BJ (cell line): ENCODE data around the gene SOX9. TPM values are rescaled to one million over a fixed set of nuclear protein-coding genes. Genes with fewer than 3 reads are reported as not detected.

Source experiments
- CTCF ChIA-PET: fragments of 350-600 bp; formaldehyde crosslinking; extraction: SDS; loops from one replicate; lab custom pipeline; 2021; ENCODE audit warnings: antibody characterized with exemption, inconsistent platforms; lab: Yijun Ruan, JAX
- POLR2A ChIA-PET: fragments of 300-600 bp; sonication (Branson Sonifier 250); formaldehyde crosslinking; extraction: SDS; loops from one replicate; lab custom pipeline; 2021; ENCODE audit warnings: antibody characterized with exemption; lab: Charles Lee
- DNase-seq: peaks from one replicate; pipeline ENCODE4 v3.0.0-alpha.2; 2011; ENCODE audit warnings: low read depth
- H3K27me3 ChIP-seq: 2 replicates; pipeline ENCODE4 v1.6.0; 2011; ENCODE audit warnings: low read length; ENCODE audit not compliant: control insufficient read depth, insufficient read depth
- H3K36me3 ChIP-seq: 2 replicates; pipeline ENCODE4 v1.5.1; 2011; ENCODE audit warnings: low read length; ENCODE audit not compliant: control insufficient read depth, insufficient read depth
- H3K4me3 ChIP-seq: 2 replicates; pipeline ENCODE4 v1.5.1; 2011; ENCODE audit warnings: low read depth, mild to moderate bottlenecking, control low read depth, low read length
- CTCF ChIP-seq: IDR thresholded peaks from 2 replicates; pipeline ENCODE4 v1.5.1; 2011; ENCODE audit warnings: low read depth, mild to moderate bottlenecking, control low read depth, inconsistent platforms, low read length, moderate library complexity; ENCODE audit not compliant: insufficient read depth
- polyA plus RNA-seq: library from polyadenylated mRNA; depleted of rRNA; stranded (reverse); fragments of >200 nt; gene quantifications from 2 replicates; pipeline ENCODE4 v1.2.3, GENCODE V29; 2011

SOX9 gene
- polyA plus RNA-seq, 1 experiment: 0.54 TPM

- H3K27me3 ChIP-seq: peaks cover 2% of the 10 kb centered on the region; the same call in 1 of the 2 replicates
- ChIA-PET CTCF (interaction anchor here (1.0 kb wide), 1 partner anchor 7 kb away, joined by 6 read pairs; no protein-coding TSS in a partner anchor), POLR2A (no interaction called here)
- DNase-seq: no peak
- H3K36me3 ChIP-seq: no peaks in the 10 kb centered on the region
- no peak overlapping the region for H3K4me3 ChIP-seq
- TF ChIP-seq CTCF: no peak
These were observed 22.4 kb downstream of the SOX9 start for GRCh38 chr17:72143245-72143644.

GRCh38 chr17:72144101-72144500 lies 23.3 kb downstream of the SOX9 start:
- CTCF ChIA-PET: interaction anchor here (0.7 to 1.0 kb wide), 2 partner anchors 8 to 1038 kb away, joined by 5 to 6 read pairs; no protein-coding TSS in a partner anchor

GRCh38 chr17:72145562-72145961 lies 24.7 kb downstream of the SOX9 start:
- peaks cover 2% of the 10 kb centered on the region; the same call in 1 of the 2 replicates for H3K27me3 ChIP-seq
- no peaks in the 10 kb centered on the region for H3K36me3 ChIP-seq
- H3K4me3 ChIP-seq: no peak overlapping the region
- TF ChIP-seq CTCF: no peak
- POLR2A ChIA-PET: no interaction called here
- no peak for DNase-seq
- CTCF ChIA-PET: no interaction called here

More at GRCh38 chr17:72144101-72144500, 23.3 kb downstream of the SOX9 start:
- Histone ChIP-seq H3K4me3 (no peak overlapping the region), H3K27me3 (peaks cover 2% of the 10 kb centered on the region; the same call in 1 of the 2 replicates), H3K36me3 (no peaks in the 10 kb centered on the region)
- no peak for TF ChIP-seq CTCF
- POLR2A ChIA-PET: no interaction called here
- no peak for DNase-seq

GRCh38 chr17:72145962-72146361 lies 25.1 kb downstream of the SOX9 start:
- Histone ChIP-seq H3K36me3 (no peaks in the 10 kb centered on the region), H3K4me3 (no peak overlapping the region), H3K27me3 (peaks cover 2% of the 10 kb centered on the region; the same call in 1 of the 2 replicates)
- POLR2A ChIA-PET: no interaction called here
- DNase-seq: no peak
- no peak for TF ChIP-seq CTCF
- CTCF ChIA-PET: no interaction called here

- Histone ChIP-seq H3K36me3 (no peaks in the 10 kb centered on the region), H3K4me3 (no peak overlapping the region), H3K27me3 (peaks cover 2% of the 10 kb centered on the region; the same call in 1 of the 2 replicates)
- ChIA-PET POLR2A (no interaction called here), CTCF (no interaction called here)
- no peak for TF ChIP-seq CTCF
- DNase-seq: no peak
These were observed 25.6 kb downstream of the SOX9 start for GRCh38 chr17:72146371-72146770.
